Ishikawa (cell line): ENCODE data around the gene CA10.

Source experiments
- CEBPB ChIP-seq: IDR thresholded peaks from 2 replicates; pipeline ENCODE4 v1.6.1; 2012
- CREB1 ChIP-seq: IDR thresholded peaks from 2 replicates; pipeline ENCODE4 v1.6.1; 2012; ENCODE audit warnings: low read depth
- EGR1 ChIP-seq: IDR thresholded peaks from 2 replicates; pipeline ENCODE4 v1.6.1; 2012
- EP300 ChIP-seq: IDR thresholded peaks from 2 replicates; pipeline ENCODE4 v1.6.1; 2012; ENCODE audit warnings: borderline replicate concordance
- FOXM1 ChIP-seq: IDR thresholded peaks from 2 replicates; pipeline ENCODE4 v1.6.1; 2012; ENCODE audit warnings: low read depth, borderline replicate concordance
- NFIC ChIP-seq: IDR thresholded peaks from 2 replicates; pipeline ENCODE4 v1.6.1; 2012
- RAD21 ChIP-seq: IDR thresholded peaks from 2 replicates; pipeline ENCODE4 v1.6.1; 2012; ENCODE audit warnings: low read depth
- TAF1 ChIP-seq: IDR thresholded peaks from 2 replicates; pipeline ENCODE4 v1.6.1; 2012; ENCODE audit warnings: low read depth, mild to moderate bottlenecking
- TCF12 ChIP-seq: IDR thresholded peaks from 2 replicates; pipeline ENCODE4 v1.6.1; 2012; ENCODE audit warnings: low read depth
- TEAD4 ChIP-seq: IDR thresholded peaks from 2 replicates; pipeline ENCODE4 v1.6.1; 2012
- USF1 ChIP-seq: IDR thresholded peaks from 2 replicates; pipeline ENCODE4 v1.6.1; 2012
- YY1 ChIP-seq: IDR thresholded peaks from 2 replicates; pipeline ENCODE4 v1.6.1; 2012; ENCODE audit warnings: low read depth
- ZBTB7A ChIP-seq: IDR thresholded peaks from 2 replicates; pipeline ENCODE4 v1.6.1; 2012; ENCODE audit warnings: low read depth
- TF ChIP-seq, protein P1 (sequence below): IDR thresholded peaks from 2 replicates; pipeline ENCODE4 v1.6.1; 2012
- TF ChIP-seq, protein P2 (sequence below): IDR thresholded peaks from 2 replicates; pipeline ENCODE4 v1.6.1; 2012; ENCODE audit warnings: low read depth, mild to moderate bottlenecking

The CA10 gene

GRCh38 chr17:51601622-51602261 lies 556.8 kb downstream of the CA10 start:
- TF ChIP-seq CREB1 = no peak
- TF ChIP-seq TEAD4 = no peak
- no peak for TF ChIP-seq USF1
- TF ChIP-seq YY1 = no peak
- TF ChIP-seq, protein P1, sequence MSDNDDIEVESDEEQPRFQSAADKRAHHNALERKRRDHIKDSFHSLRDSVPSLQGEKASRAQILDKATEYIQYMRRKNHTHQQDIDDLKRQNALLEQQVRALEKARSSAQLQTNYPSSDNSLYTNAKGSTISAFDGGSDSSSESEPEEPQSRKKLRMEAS = no peak
- no peak for TF ChIP-seq CEBPB
- no peak for TF ChIP-seq TAF1
- TF ChIP-seq ZBTB7A = no peak
- no peak for TF ChIP-seq TCF12
- TF ChIP-seq, protein P2, sequence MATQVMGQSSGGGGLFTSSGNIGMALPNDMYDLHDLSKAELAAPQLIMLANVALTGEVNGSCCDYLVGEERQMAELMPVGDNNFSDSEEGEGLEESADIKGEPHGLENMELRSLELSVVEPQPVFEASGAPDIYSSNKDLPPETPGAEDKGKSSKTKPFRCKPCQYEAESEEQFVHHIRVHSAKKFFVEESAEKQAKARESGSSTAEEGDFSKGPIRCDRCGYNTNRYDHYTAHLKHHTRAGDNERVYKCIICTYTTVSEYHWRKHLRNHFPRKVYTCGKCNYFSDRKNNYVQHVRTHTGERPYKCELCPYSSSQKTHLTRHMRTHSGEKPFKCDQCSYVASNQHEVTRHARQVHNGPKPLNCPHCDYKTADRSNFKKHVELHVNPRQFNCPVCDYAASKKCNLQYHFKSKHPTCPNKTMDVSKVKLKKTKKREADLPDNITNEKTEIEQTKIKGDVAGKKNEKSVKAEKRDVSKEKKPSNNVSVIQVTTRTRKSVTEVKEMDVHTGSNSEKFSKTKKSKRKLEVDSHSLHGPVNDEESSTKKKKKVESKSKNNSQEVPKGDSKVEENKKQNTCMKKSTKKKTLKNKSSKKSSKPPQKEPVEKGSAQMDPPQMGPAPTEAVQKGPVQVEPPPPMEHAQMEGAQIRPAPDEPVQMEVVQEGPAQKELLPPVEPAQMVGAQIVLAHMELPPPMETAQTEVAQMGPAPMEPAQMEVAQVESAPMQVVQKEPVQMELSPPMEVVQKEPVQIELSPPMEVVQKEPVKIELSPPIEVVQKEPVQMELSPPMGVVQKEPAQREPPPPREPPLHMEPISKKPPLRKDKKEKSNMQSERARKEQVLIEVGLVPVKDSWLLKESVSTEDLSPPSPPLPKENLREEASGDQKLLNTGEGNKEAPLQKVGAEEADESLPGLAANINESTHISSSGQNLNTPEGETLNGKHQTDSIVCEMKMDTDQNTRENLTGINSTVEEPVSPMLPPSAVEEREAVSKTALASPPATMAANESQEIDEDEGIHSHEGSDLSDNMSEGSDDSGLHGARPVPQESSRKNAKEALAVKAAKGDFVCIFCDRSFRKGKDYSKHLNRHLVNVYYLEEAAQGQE = no peak
- TF ChIP-seq EP300 = no peak
- TF ChIP-seq RAD21 = no peak
- TF ChIP-seq FOXM1 = no peak
- TF ChIP-seq NFIC = no peak
- TF ChIP-seq EGR1 = no peak

GRCh38 chr17:51598824-51599223 lies 559.7 kb downstream of the CA10 start:
- TF ChIP-seq YY1 (no peak), TEAD4 (no peak), CREB1 (no peak), ZBTB7A (no peak), EP300 (no peak), TCF12 (no peak), RAD21 (no peak), NFIC (no peak), USF1 (no peak), CEBPB (no peak), TAF1 (no peak), EGR1 (no peak)
- TF ChIP-seq, protein P1 = no peak
- TF ChIP-seq, protein P2 = no peak

GRCh38 chr17:51597345-51597744 lies 561.2 kb downstream of the CA10 start:
- TF ChIP-seq, protein P1 = no peak
- no peak for TF ChIP-seq USF1
- no peak for TF ChIP-seq YY1
- TF ChIP-seq TEAD4 = no peak
- TF ChIP-seq, protein P2 = no peak
- TF ChIP-seq CEBPB = no peak
- TF ChIP-seq TCF12 = no peak
- TF ChIP-seq NFIC = no peak

- TF ChIP-seq EP300 = no peak
- TF ChIP-seq TEAD4 = no peak
- no peak for TF ChIP-seq RAD21
- TF ChIP-seq, protein P1 = no peak
- TF ChIP-seq USF1 = no peak
These were observed 562.6 kb downstream of the CA10 start for GRCh38 chr17:51595826-51596398.
